HepG2 (cell line): ENCODE results near the gene CLASP1. TPM values are rescaled to one million over a fixed set of nuclear protein-coding genes. Genes with fewer than 3 reads are reported as not detected.
"Not testable (repeated sequence)": the region's sequence is repeated elsewhere in the genome, so short reads cannot be mapped to it uniquely, and the experiment has no call there.

ENCODE experiments used
- ATAC-seq: fragments of 200-7000 bp; cut with Tn5 transposase; 3 replicates; pipeline ENCODE4 v1.9.1; 2020; ENCODE audit warnings: mild to moderate bottlenecking, moderate library complexity
- BruUV-seq: library from RNA; stranded (reverse); fragments of 400-500 nt; replicated peaks from 2 replicates; lab custom pipeline; 2021; lab: Mats Ljungman, UMichigan
- CTCF ChIA-PET: fragments of 300-600 bp; formaldehyde crosslinking; extraction: SDS; loops from one replicate; lab custom pipeline; 2021; ENCODE audit warnings: low total read pairs, inconsistent platforms, low intra/inter-chr PET ratio; lab: Yijun Ruan, JAX
- POLR2A ChIA-PET: fragments of 350-600 bp; sonication (Branson Sonifier 250); formaldehyde crosslinking; loops from one replicate; lab custom pipeline; 2020; ENCODE audit warnings: antibody characterized with exemption, inconsistent platforms; lab: Yijun Ruan, JAX
- DNase-seq: peaks from one replicate; pipeline ENCODE4 v3.0.0-alpha.2; 2015; ENCODE audit warnings: low spot score
- FAIRE-seq: peaks from 3 replicates; lab custom pipeline; 2011; peaks lifted over from hg19 to GRCh38; lab: Jason Lieb, UNC
- H2AFZ ChIP-seq: one replicate; pipeline ENCODE4 v1.6.1; 2011; ENCODE audit warnings: low read length, inconsistent platforms
- H3K27ac ChIP-seq: fragments of 300-600 bp; 3 replicates; pipeline ENCODE4 v1.8.0; 2011; ENCODE audit warnings: mixed run types, mild to moderate bottlenecking, mixed read lengths, low read length, inconsistent platforms; ENCODE audit not compliant: insufficient read depth; ENCODE audit errors: extremely low read length
- H3K27me3 ChIP-seq, 2 experiments: fragments of 200-600 bp in 1 of 2; 2 replicates in 1 of 2; 3 replicates in 1 of 2; pipeline versions ENCODE4 v1.6.0 to v1.8.0; 2011; ENCODE audit warnings: low read length in 2 of 2, mild to moderate bottlenecking in 2 of 2, moderate library complexity in 2 of 2, inconsistent platforms in 1 of 2; ENCODE audit not compliant: insufficient read depth in 2 of 2, control insufficient read depth in 1 of 2
- H3K36me3 ChIP-seq, 2 experiments: fragments of 200-600 bp in 1 of 2; replicated peaks in 1 of 2; 2 replicates in 1 of 2; 3 replicates in 1 of 2; pipeline versions ENCODE4 v1.5.1 to v1.8.0; 2011; ENCODE audit warnings: low read length in 2 of 2, inconsistent platforms in 1 of 2; ENCODE audit not compliant: insufficient read depth in 2 of 2, control insufficient read depth in 1 of 2
- H3K4me1 ChIP-seq: 2 replicates; pipeline ENCODE4 v1.5.1; 2012; ENCODE audit warnings: low read length, inconsistent platforms; ENCODE audit not compliant: insufficient read depth
- H3K4me2 ChIP-seq: 2 replicates; pipeline ENCODE4 v1.6.0; 2011; ENCODE audit warnings: low read depth, low read length, inconsistent platforms
- H3K4me3 ChIP-seq, 3 experiments: fragments of 200-600 bp in 1 of 3; sonication (generic), shearing (Covaris generic) in 1 of 3; replicated peaks in 1 of 3; 2 replicates each; pipeline ENCODE4 v1.5.1; 2011 to 2016; ENCODE audit warnings: low read length in 3 of 3, inconsistent platforms in 2 of 3, low read depth in 2 of 3, mild to moderate bottlenecking in 2 of 3, control low read depth in 1 of 3, mixed read lengths in 1 of 3; ENCODE audit not compliant: insufficient read depth in 1 of 3
- H3K79me2 ChIP-seq: one replicate; pipeline ENCODE4 v1.6.1; 2011; ENCODE audit warnings: low read length, inconsistent platforms; ENCODE audit not compliant: insufficient read depth
- H3K9ac ChIP-seq: 2 replicates; pipeline ENCODE4 v1.6.0; 2011; ENCODE audit warnings: mild to moderate bottlenecking, low read depth, low read length, inconsistent platforms; ENCODE audit not compliant: insufficient read depth
- H3K9me3 ChIP-seq: 2 replicates; pipeline ENCODE4 v1.5.1; 2012; ENCODE audit warnings: mild to moderate bottlenecking, low read length
- H4K20me1 ChIP-seq: 2 replicates; pipeline ENCODE4 v1.6.0; 2011; ENCODE audit warnings: inconsistent platforms, mild to moderate bottlenecking, low read length, moderate library complexity; ENCODE audit not compliant: insufficient read depth
- ETV6 ChIP-seq: sonication (generic); formaldehyde crosslinking; conservative IDR thresholded peaks from 2 replicates; pipeline ENCODE4 v1.4.0; 2020; ENCODE audit warnings: missing genetic modification reagents
- HNF4A ChIP-seq: sonication (generic); formaldehyde crosslinking; IDR thresholded peaks from 2 replicates; pipeline ENCODE4 v1.4.0; 2020; ENCODE audit warnings: missing genetic modification reagents
- WGBS: methylation state at CpG from one replicate; pipeline ENCODE4 v1.1.6; 2017; ENCODE audit warnings: low lambda C conversion rate; 5-methylcytosine and 5-hydroxymethylcytosine counted together
- in situ Hi-C: cut with HindIII; loops from 2 replicates; pipeline ENCODE4 v1.10.0; 2017; ENCODE audit warnings: low pct_unique_long_range_greater_than_20kb; ENCODE audit not compliant: extremely low pct_ligation_motif_present
- intact Hi-C: fragments of 100-400 bp; cut with micrococcal nuclease; formaldehyde crosslinking; loops from one replicate; pipeline ENCODE4 v1.10.0; 2022; ENCODE audit not compliant: unreplicated experiment
- polyA plus RNA-seq, 8 experiments: library from polyadenylated mRNA; depleted of rRNA in 3 of 8; stranded (reverse) in 7 of 8; unstranded in 1 of 8; fragments of >200 nt; fragmentation: Illumina TruSeq in 4 of 8; extraction: Trizol in 4 of 8; gene quantifications; 2 replicates each; pipeline versions ENCODE4 v1.2.1 to v1.2.3, GENCODE V29; 2011 to 2016; ENCODE audit warnings: low read depth in 4 of 8, missing spikeins in 1 of 8, mixed read lengths in 1 of 8; ENCODE audit not compliant: insufficient read depth in 1 of 8
- total RNA-seq, 5 experiments: library from RNA; depleted of rRNA; stranded (reverse); fragments of >200 nt; fragmentation: Illumina TruSeq; extraction: Trizol; gene quantifications; 2 replicates each; pipeline ENCODE4 v1.2.3, GENCODE V29; 2016; ENCODE audit warnings: low read depth in 1 of 5

The CLASP1 gene
- total and polyA plus RNA-seq, 2 of the 13 experiments (the other 11 are each of a cell fraction or from before 2014, with no cell fraction given), result 11.7 to 47.9 TPM

DNA sequence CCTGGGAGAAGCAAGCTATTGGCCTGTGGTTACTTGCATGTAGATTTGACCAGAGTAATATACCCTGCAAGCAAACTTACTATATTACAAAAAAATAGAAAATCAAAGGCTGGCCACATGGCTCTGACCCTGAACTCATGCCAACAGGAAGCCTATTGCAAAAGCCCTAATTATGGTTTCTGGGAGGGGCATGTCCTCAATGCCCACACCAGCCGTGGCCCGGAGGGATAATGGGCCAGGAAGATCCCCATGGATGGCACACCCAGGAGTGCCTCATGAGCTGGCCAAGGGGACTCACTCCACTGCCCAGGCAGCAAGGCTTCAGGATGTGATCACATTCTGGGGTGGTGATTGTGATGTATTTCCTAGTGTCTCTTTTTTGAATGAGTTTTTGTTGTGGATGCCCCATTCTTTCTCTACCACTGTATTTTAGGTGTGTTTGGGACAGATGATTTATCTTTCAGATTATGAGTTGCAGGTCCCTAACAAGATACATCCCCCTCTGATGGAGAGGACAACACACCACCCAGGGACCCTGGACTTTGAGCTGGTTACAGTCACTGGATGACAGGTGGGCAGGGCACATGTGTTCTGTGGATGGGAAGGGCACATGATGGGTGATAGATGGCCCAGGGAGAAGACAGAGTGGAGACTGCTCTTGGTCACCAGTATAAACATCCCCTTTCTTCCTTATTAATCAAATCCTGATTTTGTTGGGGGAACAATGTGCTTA, 345.6 kb downstream of the CLASP1 start:
- peak; percentile 34 for DNase-seq
- no peaks in the 10 kb centered on the region for H3K79me2 ChIP-seq
- H4K20me1 ChIP-seq, result no peaks in the 10 kb centered on the region
- ATAC-seq, result peak; percentile 68
- CTCF ChIA-PET, result no interaction called here
- no peaks in the 10 kb centered on the region for H3K9me3 ChIP-seq
- H3K4me2 ChIP-seq, result no peak overlapping the region
- intact Hi-C loops (no loop called here), in situ Hi-C loops (no loop called here)
- no peak overlapping the region for H3K4me3 ChIP-seq
- peaks cover 0 to 4% of the 10 kb centered on the region in 2 experiments; a peak in 1 of 5 replicates for H3K27me3 ChIP-seq
- no peak for FAIRE-seq
- H3K9ac ChIP-seq, result no peak overlapping the region
- no TSS peak for BruUV-seq
- H3K27ac ChIP-seq, result no peak overlapping the region
- TF ChIP-seq HNF4A (peak; percentile 55; the same call in 1 of the 2 replicates), ETV6 (no peak)
- no peak overlapping the region for H2AFZ ChIP-seq
- POLR2A ChIA-PET, result no interaction called here
- H3K4me1 ChIP-seq, result no peaks in the 10 kb centered on the region
- WGBS, result 0% methylated on average over 2 of the region's 2 CpGs
- no peaks in the 10 kb centered on the region for H3K36me3 ChIP-seq

DNA sequence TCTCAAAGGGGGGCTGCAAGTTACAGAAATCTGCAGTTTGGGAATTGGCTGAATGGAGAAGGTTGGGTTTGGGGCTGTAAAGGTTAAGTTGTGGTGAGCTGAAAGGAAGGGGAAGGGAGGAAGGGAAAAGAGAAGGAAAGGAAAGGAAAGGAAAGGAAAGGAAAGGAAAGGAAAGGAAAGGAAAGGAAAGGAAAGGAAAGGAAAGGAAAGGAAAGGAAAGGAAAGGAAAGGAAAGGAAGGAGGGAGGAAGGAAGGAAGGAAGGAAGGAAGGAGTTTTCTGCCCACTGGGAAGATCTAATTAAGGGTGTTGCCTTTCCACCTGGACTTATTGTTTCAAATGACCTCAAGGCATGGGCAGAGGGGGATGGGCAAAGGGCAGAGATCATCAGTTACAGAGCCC, 348.1 kb downstream of the CLASP1 start:
- POLR2A ChIA-PET, H3K27ac ChIP-seq, FAIRE-seq, H3K4me2 ChIP-seq, H3K79me2 ChIP-seq, ATAC-seq, H3K4me1 ChIP-seq, CTCF ChIA-PET, DNase-seq, H3K27me3 ChIP-seq, in situ Hi-C loops, H2AFZ ChIP-seq, BruUV-seq, H3K36me3 ChIP-seq, H3K9me3 ChIP-seq, H3K9ac ChIP-seq, H3K4me3 ChIP-seq, H4K20me1 ChIP-seq, intact Hi-C loops: not testable (repeated sequence)
